ENCODE results near the gene SHD. TPM values are rescaled to one million over a fixed set of nuclear protein-coding genes. Genes with fewer than 3 reads are reported as not detected.

SHD gene
- total RNA-seq, 2 experiments from 2014 or later: not detected

- no peaks in the 10 kb centered on the region for H3K9me2 ChIP-seq (ENCODE audit: insufficient read depth, low read length)
- H4K20me1 ChIP-seq (ENCODE audit: insufficient read depth, low read length): no peaks in the 10 kb centered on the region
- H3K4me3 ChIP-seq (ENCODE audit: low read depth, low read length, poor library complexity, severe bottlenecking): peak overlapping the region; percentile 70
- peak overlapping the region; percentile 68 for H2AFZ ChIP-seq (ENCODE audit: low read length)
- ChIA-PET CTCF (ENCODE audit: unreplicated experiment) (interaction anchor here (0.6 kb wide), 1 partner anchor 96 kb away, joined by 4 read pairs; no protein-coding TSS in a partner anchor), POLR2A (interaction anchor here (0.6 kb wide), 1 partner anchor 663 kb away, joined by 3 read pairs; no protein-coding TSS in a partner anchor)
- peaks cover 13% of the 10 kb centered on the region for H3K4me1 ChIP-seq (ENCODE audit: insufficient read depth, low read length, poor library complexity, severe bottlenecking)
- DNase-seq (ENCODE audit: low spot score): no peak
- no peak overlapping the region for H3K27ac ChIP-seq (ENCODE audit: low read depth, low read length, poor library complexity, severe bottlenecking)
- TF ChIP-seq, protein P1, sequence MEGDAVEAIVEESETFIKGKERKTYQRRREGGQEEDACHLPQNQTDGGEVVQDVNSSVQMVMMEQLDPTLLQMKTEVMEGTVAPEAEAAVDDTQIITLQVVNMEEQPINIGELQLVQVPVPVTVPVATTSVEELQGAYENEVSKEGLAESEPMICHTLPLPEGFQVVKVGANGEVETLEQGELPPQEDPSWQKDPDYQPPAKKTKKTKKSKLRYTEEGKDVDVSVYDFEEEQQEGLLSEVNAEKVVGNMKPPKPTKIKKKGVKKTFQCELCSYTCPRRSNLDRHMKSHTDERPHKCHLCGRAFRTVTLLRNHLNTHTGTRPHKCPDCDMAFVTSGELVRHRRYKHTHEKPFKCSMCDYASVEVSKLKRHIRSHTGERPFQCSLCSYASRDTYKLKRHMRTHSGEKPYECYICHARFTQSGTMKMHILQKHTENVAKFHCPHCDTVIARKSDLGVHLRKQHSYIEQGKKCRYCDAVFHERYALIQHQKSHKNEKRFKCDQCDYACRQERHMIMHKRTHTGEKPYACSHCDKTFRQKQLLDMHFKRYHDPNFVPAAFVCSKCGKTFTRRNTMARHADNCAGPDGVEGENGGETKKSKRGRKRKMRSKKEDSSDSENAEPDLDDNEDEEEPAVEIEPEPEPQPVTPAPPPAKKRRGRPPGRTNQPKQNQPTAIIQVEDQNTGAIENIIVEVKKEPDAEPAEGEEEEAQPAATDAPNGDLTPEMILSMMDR (conservative IDR thresholded peaks at IDR 0.05; ENCODE audit: low read length): no peak
- no peak for TF ChIP-seq EZH2phosphoT487 (IDR thresholded peaks at IDR 0.05; ENCODE audit: borderline replicate concordance, low read depth, low read length)
- H3K9me3 ChIP-seq (ENCODE audit: low read length): no peaks in the 10 kb centered on the region
- BruUV-seq (replicated peaks): no TSS peak
- 0 out of 2 replicates have a peak, but pooled peaks cover 4% of the 10 kb centered on the region for H3K36me3 ChIP-seq (ENCODE audit: insufficient read depth, low read length)
- peak overlapping the region; percentile 57 for H3K4me2 ChIP-seq (ENCODE audit: low read length)
- H3K79me2 ChIP-seq (ENCODE audit: insufficient read depth, low read depth, low read length): no peaks in the 10 kb centered on the region
- intact Hi-C loops (cut with micrococcal nuclease; ENCODE audit: unreplicated experiment): no loop called here
Measured at GRCh38 chr19:4303819-4304537, 24.9 kb downstream of the SHD start.

- TF ChIP-seq, protein P1 (conservative IDR thresholded peaks at IDR 0.05; ENCODE audit: low read length): no peak
- no peak for TF ChIP-seq EZH2phosphoT487 (IDR thresholded peaks at IDR 0.05; ENCODE audit: borderline replicate concordance, low read depth, low read length)
- peak; percentile 77 for DNase-seq (ENCODE audit: low spot score)
- intact Hi-C loops (cut with micrococcal nuclease; ENCODE audit: unreplicated experiment): no loop called here
Measured at GRCh38 chr19:4304538-4305256, 25.6 kb downstream of the SHD start, which contains the start of gene FSD1. TSS of gene FSD1 (plus strand) at chr19:4304598. CDS start at chr19:4304747, 149 bp downstream.

More at GRCh38 chr19:4304538-4305256, 25.6 kb downstream of the SHD start, which contains the start of gene FSD1:
- Histone ChIP-seq H3K4me1 (ENCODE audit: insufficient read depth, low read length, poor library complexity, severe bottlenecking) (peaks cover 13% of the 10 kb centered on the region), H2AFZ (ENCODE audit: low read length) (peak within 1 kb of the TSS; percentile 68), H3K9me2 (ENCODE audit: insufficient read depth, low read length) (no peaks in the 10 kb centered on the region), H3K27ac (ENCODE audit: low read depth, low read length, poor library complexity, severe bottlenecking) (no peak within 1 kb of the TSS), H3K9me3 (ENCODE audit: low read length) (no peaks in the 10 kb centered on the region), H4K20me1 (ENCODE audit: insufficient read depth, low read length) (no peaks in the 10 kb centered on the region), H3K4me2 (ENCODE audit: low read length) (peak within 1 kb of the TSS; percentile 57), H3K79me2 (ENCODE audit: insufficient read depth, low read depth, low read length) (no peaks in the 10 kb centered on the region), H3K4me3 (ENCODE audit: low read depth, low read length, poor library complexity, severe bottlenecking) (peak within 1 kb of the TSS; percentile 70), H3K36me3 (ENCODE audit: insufficient read depth, low read length) (0 out of 2 replicates have a peak, but pooled peaks cover 4% of the 10 kb centered on the region)
- POLR2A ChIA-PET: interaction anchor here (0.6 kb wide), 2 partner anchors 10 to 663 kb away, joined by 3 read pairs; no protein-coding TSS in a partner anchor
- no TSS peak for BruUV-seq (replicated peaks)
- CTCF ChIA-PET (ENCODE audit: unreplicated experiment): interaction anchor here (0.6 kb wide), 1 partner anchor 97 kb away, joined by 4 read pairs; no protein-coding TSS in a partner anchor
